PC-9 (cell line): Measurements from ENCODE around the gene ARHGAP24.

Source experiments
- CTCF ChIP-seq: fragments of 200-600 bp; sonication (generic); conservative IDR thresholded peaks from 2 replicates; pipeline ENCODE4 v1.6.1; 2017; ENCODE audit warnings: mixed run types, antibody characterized with exemption, mild to moderate bottlenecking, moderate library complexity
- EZH2 ChIP-seq: fragments of 200-600 bp; sonication (generic); IDR thresholded peaks from 2 replicates; pipeline ENCODE4 v1.8.0; 2017; ENCODE audit warnings: antibody characterized with exemption, low read depth

DNA sequence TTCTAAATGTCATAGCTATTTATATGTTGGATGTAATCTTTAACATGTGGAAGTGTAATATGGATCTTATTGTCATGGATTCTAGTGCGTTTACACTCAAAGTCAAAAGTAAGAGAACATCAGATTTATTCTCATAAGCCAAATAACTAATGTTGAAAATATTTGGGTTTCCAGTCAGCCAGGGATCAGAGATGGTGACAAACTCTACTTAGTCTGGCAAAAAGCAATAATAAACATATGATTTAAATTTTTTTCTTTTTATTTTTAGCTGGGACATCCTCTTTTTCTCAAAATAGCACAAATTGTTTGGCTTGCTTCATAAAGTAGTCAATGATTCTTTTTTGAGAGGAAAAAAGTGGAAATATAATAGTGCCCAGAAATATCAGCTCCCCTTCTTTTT is 392.3 kb downstream of the ARHGAP24 start:
- TF ChIP-seq EZH2 (no peak), CTCF (no peak)
